Trophoblast cell (in vitro differentiated cells and primary cell): ENCODE measurements around the gene AGAP1.

Experiments
- DNase-seq, 2 donors: peaks; one replicate each; pipeline ENCODE4 v3.0.0-alpha.2; 2016
- H2AFZ ChIP-seq: 2 replicates; pipeline ENCODE4 v1.6.1; 2013; ENCODE audit warnings: low read length, moderate library complexity, mild to moderate bottlenecking; ENCODE audit not compliant: insufficient read depth, poor library complexity
- H2AK5ac ChIP-seq: 2 replicates; pipeline ENCODE4 v1.6.1; 2013; ENCODE audit warnings: mild to moderate bottlenecking, low read length
- H2BK120ac ChIP-seq: 2 replicates; pipeline ENCODE4 v1.6.1; 2013; ENCODE audit warnings: low read length, mild to moderate bottlenecking, moderate library complexity; ENCODE audit not compliant: insufficient read depth, poor library complexity
- H2BK12ac ChIP-seq: 2 replicates; pipeline ENCODE4 v1.6.1; 2013; ENCODE audit warnings: mild to moderate bottlenecking, low read length, moderate library complexity
- H2BK5ac ChIP-seq: 2 replicates; pipeline ENCODE4 v1.6.1; 2013; ENCODE audit warnings: low read length, low read depth, moderate library complexity, mild to moderate bottlenecking; ENCODE audit not compliant: poor library complexity
- H3K14ac ChIP-seq: 2 replicates; pipeline ENCODE4 v1.6.1; 2013; ENCODE audit warnings: mild to moderate bottlenecking, low read length
- H3K18ac ChIP-seq: 2 replicates; pipeline ENCODE4 v1.6.1; 2013; ENCODE audit warnings: mild to moderate bottlenecking, low read length
- H3K23ac ChIP-seq: 2 replicates; pipeline ENCODE4 v1.6.1; 2013; ENCODE audit warnings: low read length
- H3K27ac ChIP-seq: 2 replicates; pipeline ENCODE4 v1.5.1; 2013; ENCODE audit warnings: low read depth, mild to moderate bottlenecking, inconsistent platforms, low read length, moderate library complexity
- H3K27me3 ChIP-seq: 2 replicates; pipeline ENCODE4 v1.6.1; 2013; ENCODE audit warnings: inconsistent platforms, mild to moderate bottlenecking, low read length, moderate library complexity; ENCODE audit not compliant: insufficient read depth
- H3K36me3 ChIP-seq, 2 experiments: 1 replicate in 1 of 2; 2 replicates in 1 of 2; pipeline ENCODE4 v1.6.1; 2013; ENCODE audit warnings: low read length in 2 of 2, mild to moderate bottlenecking in 2 of 2, moderate library complexity in 1 of 2; ENCODE audit not compliant: insufficient read depth in 2 of 2, control insufficient read depth in 1 of 2
- H3K4ac ChIP-seq: 2 replicates; pipeline ENCODE4 v1.6.1; 2013; ENCODE audit warnings: low read depth, mild to moderate bottlenecking, low read length, moderate library complexity
- H3K4me1 ChIP-seq, 2 experiments: 1 replicate in 1 of 2; 2 replicates in 1 of 2; pipeline ENCODE4 v1.6.1; 2013; ENCODE audit warnings: low read length in 2 of 2, mild to moderate bottlenecking in 2 of 2, moderate library complexity in 1 of 2; ENCODE audit not compliant: insufficient read depth in 2 of 2, control insufficient read depth in 1 of 2
- H3K4me2 ChIP-seq: 2 replicates; pipeline ENCODE4 v1.6.1; 2013; ENCODE audit warnings: inconsistent platforms, mild to moderate bottlenecking, low read length, moderate library complexity
- H3K4me3 ChIP-seq: 2 replicates; pipeline ENCODE4 v1.5.1; 2013; ENCODE audit warnings: mild to moderate bottlenecking, low read depth, low read length, inconsistent platforms
- H3K79me1 ChIP-seq: one replicate; pipeline ENCODE4 v1.6.1; 2013; ENCODE audit warnings: low read length
- H3K79me2 ChIP-seq: 2 replicates; pipeline ENCODE4 v1.6.1; 2013; ENCODE audit warnings: low read length, mild to moderate bottlenecking; ENCODE audit not compliant: control insufficient read depth, insufficient read depth, poor library complexity
- H3K9ac ChIP-seq: 2 replicates; pipeline ENCODE4 v1.6.1; 2013; ENCODE audit warnings: mild to moderate bottlenecking, low read length
- H3K9me3 ChIP-seq: 2 replicates; pipeline ENCODE4 v1.6.1; 2013; ENCODE audit warnings: low read depth, mild to moderate bottlenecking, control low read depth, inconsistent platforms, low read length; ENCODE audit not compliant: insufficient read depth
- H4K12ac ChIP-seq: 2 replicates; pipeline ENCODE4 v1.6.1; 2013; ENCODE audit warnings: low read depth, mild to moderate bottlenecking, low read length, moderate library complexity
- H4K8ac ChIP-seq: 2 replicates; pipeline ENCODE4 v1.6.1; 2013; ENCODE audit warnings: low read depth, mild to moderate bottlenecking, low read length, moderate library complexity
- H4K91ac ChIP-seq: one replicate; pipeline ENCODE4 v1.6.1; 2013; ENCODE audit warnings: low read depth, mild to moderate bottlenecking, low read length, moderate library complexity
- WGBS: extraction: QIAGEN DNeasy Blood & Tissue Kit; methylation state at CpG from one replicate; pipeline ENCODE4 v1.1.7; 2013; ENCODE audit warnings: missing lambda C conversion rate; ENCODE audit not compliant: insufficient read length, insufficient coverage; ENCODE audit errors: extremely low coverage; 5-methylcytosine and 5-hydroxymethylcytosine counted together

The AGAP1 gene

DNA sequence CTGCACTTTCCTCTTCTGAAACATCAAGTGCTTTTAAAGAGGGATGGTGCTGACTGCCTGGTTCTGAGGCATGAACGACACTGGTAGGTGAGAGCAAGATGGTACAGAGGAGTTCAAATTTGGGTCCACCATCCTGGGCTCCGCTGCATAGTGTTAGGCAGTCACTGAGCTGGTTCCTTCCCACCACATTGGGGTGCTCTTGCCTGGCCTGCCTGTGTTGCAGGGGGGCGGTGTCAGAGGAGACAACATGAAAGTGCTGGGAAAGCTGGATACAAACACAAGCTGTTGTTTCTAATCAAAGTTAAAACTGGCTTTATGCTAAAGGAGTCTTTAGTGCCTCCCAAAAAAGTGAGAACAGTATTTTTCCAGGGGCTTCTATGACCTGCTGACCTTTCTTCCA lies 416.2 kb downstream of the AGAP1 start:
- Histone ChIP-seq H4K8ac (no peak overlapping the region), H3K27me3 (no peaks in the 10 kb centered on the region), H3K4me1 (no peaks in the 10 kb centered on the region), H4K91ac (no peak overlapping the region), H3K4ac (no peak overlapping the region), H3K18ac (no peak overlapping the region), H3K9ac (no peak overlapping the region), H2AFZ (no peak overlapping the region), H3K27ac (no peak overlapping the region), H3K23ac (no peak overlapping the region), H2BK12ac (no peak overlapping the region), H3K14ac (no peak overlapping the region), H3K36me3 (peaks cover 3 to 4% of the 10 kb centered on the region in 2 experiments), H3K9me3 (no peaks in the 10 kb centered on the region), H3K4me3 (no peak overlapping the region), H2AK5ac (no peak overlapping the region), H3K79me2 (no peaks in the 10 kb centered on the region), H2BK5ac (no peak overlapping the region), H4K12ac (no peak overlapping the region), H2BK120ac (no peak overlapping the region), H3K4me2 (no peak overlapping the region), H3K79me1 (no peaks in the 10 kb centered on the region)
- DNase-seq: no peak
- WGBS: no CpG with 5 or more reads among the region's 3 CpGs

DNA sequence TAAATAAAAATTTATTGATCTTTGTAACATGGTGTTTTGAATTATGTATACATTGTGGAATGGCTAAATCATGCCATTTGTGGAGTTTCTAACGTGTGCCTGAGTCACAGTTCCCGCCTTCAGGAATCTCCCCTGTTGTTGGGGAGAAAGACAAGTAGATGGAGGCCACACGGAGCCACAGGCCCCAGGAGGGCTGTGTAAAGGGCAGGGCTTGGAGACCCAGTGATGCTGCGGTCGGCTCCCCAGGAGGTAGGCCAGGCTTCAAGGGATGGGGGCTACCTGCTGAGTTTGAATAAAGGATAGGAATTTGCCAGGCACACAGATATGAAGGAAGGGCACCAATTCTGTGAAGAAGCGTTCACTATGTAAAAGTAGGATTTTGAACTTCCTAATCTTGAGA lies 417.3 kb downstream of the AGAP1 start:
- H2BK120ac ChIP-seq: no peak overlapping the region
- H4K12ac ChIP-seq: no peak overlapping the region
- H3K4me3 ChIP-seq: no peak overlapping the region
- H3K4me2 ChIP-seq: no peak overlapping the region
- no peak overlapping the region for H2AFZ ChIP-seq
- DNase-seq: no peak
- no peak overlapping the region for H3K23ac ChIP-seq
- H3K79me1 ChIP-seq: no peaks in the 10 kb centered on the region
- H2BK5ac ChIP-seq: no peak overlapping the region
- no peak overlapping the region for H3K18ac ChIP-seq
- H3K4ac ChIP-seq: no peak overlapping the region
- H3K79me2 ChIP-seq: no peaks in the 10 kb centered on the region
- no peak overlapping the region for H3K14ac ChIP-seq
- WGBS: no CpG with 5 or more reads among the region's 6 CpGs
- H2AK5ac ChIP-seq: no peak overlapping the region
- H3K9me3 ChIP-seq: no peaks in the 10 kb centered on the region
- peaks cover 6 to 7% of the 10 kb centered on the region in 2 experiments for H3K36me3 ChIP-seq
- no peaks in the 10 kb centered on the region for H3K4me1 ChIP-seq
- H4K8ac ChIP-seq: no peak overlapping the region
- H3K9ac ChIP-seq: no peak overlapping the region
- H2BK12ac ChIP-seq: no peak overlapping the region
- H3K27me3 ChIP-seq: no peaks in the 10 kb centered on the region
- no peak overlapping the region for H3K27ac ChIP-seq
- no peak overlapping the region for H4K91ac ChIP-seq

DNA sequence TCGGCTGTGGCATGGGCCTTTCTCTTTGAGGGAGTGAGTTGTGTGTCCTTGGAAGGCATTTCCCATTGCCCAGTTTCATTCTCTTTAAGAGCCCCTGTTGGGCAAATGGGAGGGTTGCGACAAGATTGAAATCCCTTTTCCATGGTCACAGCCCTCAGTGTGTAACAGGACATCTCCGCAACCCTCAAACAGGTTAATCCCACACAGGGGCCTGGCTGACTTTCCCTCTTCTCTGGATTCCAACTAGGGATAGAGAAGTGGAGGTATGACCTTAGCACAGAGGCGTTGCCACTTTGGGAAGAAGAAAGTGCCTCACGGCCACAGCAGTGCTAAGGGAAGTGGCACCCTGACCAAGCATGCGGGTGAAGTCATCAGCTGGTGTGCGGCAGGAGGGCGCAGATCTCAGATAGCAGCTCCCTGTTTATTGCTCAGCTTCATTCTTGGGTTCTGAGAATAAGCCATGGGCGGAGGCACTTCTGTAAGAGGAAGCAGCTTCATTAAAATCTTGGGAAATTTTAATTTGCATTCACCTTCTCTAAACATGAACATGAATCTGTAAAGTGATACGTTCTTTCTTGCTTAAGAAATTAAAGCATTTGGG lies 417.9 kb downstream of the AGAP1 start:
- Histone ChIP-seq H4K8ac (no peak overlapping the region), H3K9me3 (no peaks in the 10 kb centered on the region), H4K91ac (no peak overlapping the region), H4K12ac (no peak overlapping the region), H2AFZ (no peak overlapping the region), H3K18ac (no peak overlapping the region), H3K4me3 (no peak overlapping the region), H2AK5ac (no peak overlapping the region), H3K23ac (no peak overlapping the region), H3K4ac (no peak overlapping the region), H3K27ac (no peak overlapping the region), H3K4me1 (no peaks in the 10 kb centered on the region), H3K27me3 (no peaks in the 10 kb centered on the region), H2BK120ac (no peak overlapping the region), H3K36me3 (peaks cover 6 to 7% of the 10 kb centered on the region in 2 experiments), H3K14ac (no peak overlapping the region), H3K79me1 (no peaks in the 10 kb centered on the region), H2BK12ac (no peak overlapping the region), H3K9ac (peak overlapping the region; percentile 62), H3K4me2 (no peak overlapping the region), H3K79me2 (no peaks in the 10 kb centered on the region), H2BK5ac (no peak overlapping the region)
- no peak for DNase-seq
- no CpG with 5 or more reads among the region's 10 CpGs for WGBS

DNA sequence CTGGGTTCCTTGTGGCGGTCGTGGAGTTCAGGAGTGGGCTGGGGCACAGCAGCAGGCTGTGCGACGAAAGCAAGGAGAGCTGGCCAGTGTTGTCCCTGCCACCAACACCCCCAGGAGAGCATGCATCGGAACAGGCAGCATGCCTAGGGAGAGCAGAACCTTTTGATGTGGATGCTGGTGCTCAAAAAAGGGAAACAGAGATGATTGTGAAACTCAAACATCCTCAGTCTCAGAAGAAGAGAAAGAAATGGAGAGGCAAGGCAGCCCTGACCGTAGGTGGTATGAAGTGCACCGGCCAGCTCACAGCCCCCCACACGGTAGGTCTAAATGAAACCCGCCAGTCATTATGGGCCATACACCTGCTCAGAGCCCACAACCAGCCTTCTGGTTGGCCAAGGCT lies 420.9 kb downstream of the AGAP1 start:
- no peak for DNase-seq
- Histone ChIP-seq H2BK5ac (no peak overlapping the region), H3K27ac (no peak overlapping the region), H3K4me2 (no peak overlapping the region), H3K18ac (no peak overlapping the region), H2BK120ac (no peak overlapping the region), H4K12ac (no peak overlapping the region), H2AK5ac (no peak overlapping the region), H3K36me3 (peaks cover 6 to 7% of the 10 kb centered on the region in 2 experiments), H3K9ac (no peak overlapping the region), H3K4me3 (no peak overlapping the region), H3K14ac (no peak overlapping the region), H3K9me3 (no peaks in the 10 kb centered on the region), H4K8ac (no peak overlapping the region), H4K91ac (no peak overlapping the region), H2BK12ac (no peak overlapping the region), H3K79me2 (no peaks in the 10 kb centered on the region), H3K79me1 (no peaks in the 10 kb centered on the region), H3K27me3 (no peaks in the 10 kb centered on the region), H3K4me1 (no peaks in the 10 kb centered on the region), H3K4ac (no peak overlapping the region), H3K23ac (no peak overlapping the region), H2AFZ (no peak overlapping the region)
- no CpG with 5 or more reads among the region's 9 CpGs for WGBS
